ENCODE results near the gene CCDC59.

Gene CCDC59

DNA sequence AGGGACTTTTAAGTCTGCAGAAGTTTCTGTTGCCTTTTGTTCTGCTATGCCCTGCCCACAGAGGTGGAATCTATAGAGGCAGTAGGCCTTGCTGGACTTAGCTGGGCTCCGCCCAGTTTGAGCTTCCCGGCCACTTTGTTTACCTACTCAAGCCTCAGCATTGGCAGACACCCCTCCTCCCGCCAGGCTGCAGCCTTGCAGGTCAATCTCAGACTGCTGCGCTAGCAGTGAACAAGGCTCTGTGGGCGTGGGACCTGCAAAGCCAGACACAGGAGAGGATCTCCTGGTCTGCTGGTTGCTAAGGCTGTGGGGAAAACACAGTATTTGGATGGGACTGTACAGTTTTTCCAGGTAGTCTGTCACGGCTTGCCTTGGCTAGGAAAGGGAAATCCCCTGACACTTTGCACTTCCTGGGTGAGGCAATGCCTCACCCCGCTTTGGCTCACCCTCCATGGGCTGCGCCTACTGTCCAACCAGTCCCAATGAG lies 43.7 kb downstream of the CCDC59 start:
- no peak for DNase-seq
